ENCODE measurements around the gene KRTAP10-7.

DNA sequence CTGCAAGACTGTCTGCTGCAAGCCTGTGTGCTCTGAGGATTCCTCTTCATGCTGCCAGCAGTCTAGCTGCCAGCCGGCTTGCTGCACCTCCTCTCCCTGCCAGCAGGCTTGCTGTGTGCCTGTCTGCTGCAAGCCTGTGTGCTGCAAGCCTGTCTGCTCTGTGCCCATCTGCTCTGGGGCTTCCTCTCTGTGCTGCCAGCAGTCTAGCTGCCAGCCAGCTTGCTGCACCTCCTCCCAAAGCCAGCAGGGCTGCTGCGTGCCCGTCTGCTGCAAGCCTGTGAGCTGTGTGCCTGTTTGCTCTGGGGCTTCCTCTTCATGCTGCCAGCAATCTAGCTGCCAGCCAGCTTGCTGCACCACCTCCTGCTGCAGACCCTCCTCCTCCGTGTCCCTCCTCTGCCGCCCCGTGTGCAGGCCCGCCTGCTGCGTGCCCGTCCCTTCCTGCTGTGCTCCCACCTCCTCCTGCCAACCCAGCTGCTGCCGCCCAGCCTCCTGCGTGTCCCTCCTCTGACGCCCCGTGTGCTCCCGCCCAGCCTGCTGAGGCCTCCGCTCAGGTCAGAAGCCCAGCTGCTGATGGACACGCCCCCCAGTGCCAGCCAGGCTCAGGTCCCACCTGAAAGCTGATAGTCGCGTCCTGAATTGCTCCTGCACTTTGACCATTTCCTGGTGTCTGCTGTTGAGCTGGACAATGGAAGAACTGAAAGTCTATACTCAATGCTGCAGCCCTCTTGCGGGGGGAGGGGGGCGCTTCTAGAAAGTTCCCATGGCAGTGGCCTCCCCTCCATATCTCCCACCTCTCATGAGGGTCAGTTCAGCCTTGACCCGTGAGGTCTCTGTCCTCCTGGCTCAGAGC, 25.7 kb upstream of the KRTAP10-7 start:
- no peak for TF ChIP-seq POLR2A (IDR thresholded peaks at IDR 0.05)
- TF ChIP-seq, protein P1, sequence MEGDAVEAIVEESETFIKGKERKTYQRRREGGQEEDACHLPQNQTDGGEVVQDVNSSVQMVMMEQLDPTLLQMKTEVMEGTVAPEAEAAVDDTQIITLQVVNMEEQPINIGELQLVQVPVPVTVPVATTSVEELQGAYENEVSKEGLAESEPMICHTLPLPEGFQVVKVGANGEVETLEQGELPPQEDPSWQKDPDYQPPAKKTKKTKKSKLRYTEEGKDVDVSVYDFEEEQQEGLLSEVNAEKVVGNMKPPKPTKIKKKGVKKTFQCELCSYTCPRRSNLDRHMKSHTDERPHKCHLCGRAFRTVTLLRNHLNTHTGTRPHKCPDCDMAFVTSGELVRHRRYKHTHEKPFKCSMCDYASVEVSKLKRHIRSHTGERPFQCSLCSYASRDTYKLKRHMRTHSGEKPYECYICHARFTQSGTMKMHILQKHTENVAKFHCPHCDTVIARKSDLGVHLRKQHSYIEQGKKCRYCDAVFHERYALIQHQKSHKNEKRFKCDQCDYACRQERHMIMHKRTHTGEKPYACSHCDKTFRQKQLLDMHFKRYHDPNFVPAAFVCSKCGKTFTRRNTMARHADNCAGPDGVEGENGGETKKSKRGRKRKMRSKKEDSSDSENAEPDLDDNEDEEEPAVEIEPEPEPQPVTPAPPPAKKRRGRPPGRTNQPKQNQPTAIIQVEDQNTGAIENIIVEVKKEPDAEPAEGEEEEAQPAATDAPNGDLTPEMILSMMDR (IDR thresholded peaks at IDR 0.05): no peak

All from uterus (tissue), 2 donors.